Ovary (tissue), 3 donors: ENCODE measurements around the gene CTIF.

Experiments used
- CTCF ChIP-seq, 3 donors: fragments of 450-650 bp in 2 of 3; fragments of 200-600 bp in 1 of 3; IDR thresholded peaks; one replicate each; pipeline versions ENCODE4 v1.5.1 to v1.8.0; 2016 to 2022; ENCODE audit warnings: antibody characterized with exemption in 3 of 3, mild to moderate bottlenecking in 1 of 3
- EP300 ChIP-seq: sonication (generic); formaldehyde crosslinking; IDR thresholded peaks from one replicate; pipeline ENCODE4 v1.6.1; 2017; ENCODE audit warnings: antibody characterized with exemption
- POLR2A ChIP-seq: fragments of 450-650 bp; IDR thresholded peaks from one replicate; pipeline ENCODE4 v1.6.1; 2017; ENCODE audit warnings: antibody characterized with exemption, mild to moderate bottlenecking, moderate library complexity
- donor health status: DM: no; HTN: no; CAD: no.

- TF ChIP-seq POLR2A: no peak
- TF ChIP-seq EP300: no peak
- no peak for TF ChIP-seq CTCF (IDR thresholded peaks at IDR 0.05)
These were observed 243.6 kb downstream of the CTIF start for GRCh38 chr18:48782381-48782861.
